HG02571 (cell line): Measurements from ENCODE around the gene COL20A1.

Experiments
- ATAC-seq: cut with Tn5 transposase; IDR thresholded peaks from one replicate; pipeline ENCODE4 v1.9.1; 2021; ENCODE audit warnings: mild to moderate bottlenecking, moderate library complexity; ENCODE audit not compliant: unreplicated experiment

The COL20A1 gene

GRCh38 chr20:63317601-63318291 lies 24.8 kb downstream of the COL20A1 start:
- no peak for ATAC-seq

- ATAC-seq = no peak
Observed at GRCh38 chr20:63318391-63319163, 25.6 kb downstream of the COL20A1 start.

GRCh38 chr20:63319164-63320040 lies 26.4 kb downstream of the COL20A1 start:
- ATAC-seq = no peak

- no peak for ATAC-seq
Observed at GRCh38 chr20:63320041-63320511, 27.1 kb downstream of the COL20A1 start.

GRCh38 chr20:63320616-63321147 lies 27.7 kb downstream of the COL20A1 start:
- ATAC-seq = no peak

GRCh38 chr20:63321148-63321831 lies 28.3 kb downstream of the COL20A1 start:
- no peak for ATAC-seq

GRCh38 chr20:63322146-63322932 lies 29.4 kb downstream of the COL20A1 start:
- no peak for ATAC-seq

GRCh38 chr20:63322933-63323273 lies 29.9 kb downstream of the COL20A1 start:
- no peak for ATAC-seq

GRCh38 chr20:63323357-63323981 lies 30.5 kb downstream of the COL20A1 start:
- ATAC-seq = no peak

GRCh38 chr20:63325021-63325471 lies 32.1 kb downstream of the COL20A1 start:
- no peak for ATAC-seq

- no peak for ATAC-seq
Observed at GRCh38 chr20:63325554-63326313, 32.7 kb downstream of the COL20A1 start.

- ATAC-seq = no peak
Observed at GRCh38 chr20:63326314-63327230, 33.6 kb downstream of the COL20A1 start.

GRCh38 chr20:63327231-63327745 lies 34.3 kb downstream of the COL20A1 start:
- no peak for ATAC-seq

GRCh38 chr20:63328026-63328700 lies 35.2 kb downstream of the COL20A1 start:
- ATAC-seq = no peak

- no peak for ATAC-seq
Observed at GRCh38 chr20:63328718-63329275, 35.8 kb downstream of the COL20A1 start.

- ATAC-seq = no peak
Observed at GRCh38 chr20:63329331-63330083, 36.5 kb downstream of the COL20A1 start.
